ENCODE data around the gene CD22.
"Not testable (repeated sequence)": the region's sequence is repeated elsewhere in the genome, so short reads cannot be mapped to it uniquely, and the experiment has no call there.

CD22 gene

GRCh38 chr19:35352448-35353304, 23.7 kb downstream of the CD22 start:
- peaks cover 27% of the 10 kb centered on the region for H3K27me3 ChIP-seq (ENCODE audit: insufficient read depth, low read length)
- no peak overlapping the region for H2AFZ ChIP-seq (ENCODE audit: low read depth, low read length)
- no peak overlapping the region for H3K4me3 ChIP-seq (ENCODE audit: low read length)
- no peaks in the 10 kb centered on the region for H3K4me1 ChIP-seq (ENCODE audit: insufficient read depth, low read length)
- no peaks in the 10 kb centered on the region for H3K36me3 ChIP-seq (ENCODE audit: insufficient read depth, low read length)
- peaks cover 2% of the 10 kb centered on the region for H3K9me3 ChIP-seq (ENCODE audit: low read length)

GRCh38 chr19:35353635-35354034, 24.6 kb downstream of the CD22 start:
- Histone ChIP-seq H3K4me3 (ENCODE audit: low read length) (no peak overlapping the region), H3K9me3 (ENCODE audit: low read length) (peaks cover 2% of the 10 kb centered on the region)

DNA sequence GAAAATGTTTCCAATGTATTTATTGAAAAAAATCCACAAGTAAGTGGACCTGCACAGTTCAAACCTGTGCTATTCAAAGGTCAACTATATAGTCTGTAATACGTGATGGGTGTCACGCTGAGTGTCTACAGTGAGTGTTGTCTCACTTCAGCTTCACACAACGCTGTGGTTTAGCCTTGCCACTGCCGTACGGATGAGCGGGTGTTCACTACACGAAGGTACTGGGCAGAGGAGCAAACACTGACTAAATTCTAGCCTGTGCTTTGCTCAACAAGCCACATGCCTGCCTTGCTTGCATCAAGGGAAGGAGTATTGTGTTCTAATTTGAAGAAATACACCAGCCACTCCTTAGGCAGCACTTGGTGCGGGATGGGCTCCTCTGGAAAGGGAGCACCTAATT, 25.9 kb downstream of the CD22 start:
- no peak overlapping the region for H3K4me3 ChIP-seq (ENCODE audit: low read length)
- H3K27me3 ChIP-seq (ENCODE audit: insufficient read depth, low read length), result peaks cover 13% of the 10 kb centered on the region
- H2AFZ ChIP-seq (ENCODE audit: low read depth, low read length), result no peak overlapping the region
- no peaks in the 10 kb centered on the region for H3K9me3 ChIP-seq (ENCODE audit: low read length)
- H3K36me3 ChIP-seq (ENCODE audit: insufficient read depth, low read length), result no peaks in the 10 kb centered on the region
- no peaks in the 10 kb centered on the region for H3K4me1 ChIP-seq (ENCODE audit: insufficient read depth, low read length)

More at GRCh38 chr19:35353635-35354034, 24.6 kb downstream of the CD22 start:
- H3K27me3 ChIP-seq (ENCODE audit: insufficient read depth, low read length), result peaks cover 25% of the 10 kb centered on the region
- H3K4me1 ChIP-seq (ENCODE audit: insufficient read depth, low read length), result no peaks in the 10 kb centered on the region
- no peaks in the 10 kb centered on the region for H3K36me3 ChIP-seq (ENCODE audit: insufficient read depth, low read length)
- no peak overlapping the region for H2AFZ ChIP-seq (ENCODE audit: low read depth, low read length)

GRCh38 chr19:35355791-35356460, 26.9 kb downstream of the CD22 start:
- no peaks in the 10 kb centered on the region for H3K9me3 ChIP-seq (ENCODE audit: low read length)
- no peaks in the 10 kb centered on the region for H3K4me1 ChIP-seq (ENCODE audit: insufficient read depth, low read length)
- no peak overlapping the region for H2AFZ ChIP-seq (ENCODE audit: low read depth, low read length)
- H3K36me3 ChIP-seq (ENCODE audit: insufficient read depth, low read length), result no peaks in the 10 kb centered on the region
- peaks cover 8% of the 10 kb centered on the region for H3K27me3 ChIP-seq (ENCODE audit: insufficient read depth, low read length)
- H3K4me3 ChIP-seq (ENCODE audit: low read length), result no peak overlapping the region

DNA sequence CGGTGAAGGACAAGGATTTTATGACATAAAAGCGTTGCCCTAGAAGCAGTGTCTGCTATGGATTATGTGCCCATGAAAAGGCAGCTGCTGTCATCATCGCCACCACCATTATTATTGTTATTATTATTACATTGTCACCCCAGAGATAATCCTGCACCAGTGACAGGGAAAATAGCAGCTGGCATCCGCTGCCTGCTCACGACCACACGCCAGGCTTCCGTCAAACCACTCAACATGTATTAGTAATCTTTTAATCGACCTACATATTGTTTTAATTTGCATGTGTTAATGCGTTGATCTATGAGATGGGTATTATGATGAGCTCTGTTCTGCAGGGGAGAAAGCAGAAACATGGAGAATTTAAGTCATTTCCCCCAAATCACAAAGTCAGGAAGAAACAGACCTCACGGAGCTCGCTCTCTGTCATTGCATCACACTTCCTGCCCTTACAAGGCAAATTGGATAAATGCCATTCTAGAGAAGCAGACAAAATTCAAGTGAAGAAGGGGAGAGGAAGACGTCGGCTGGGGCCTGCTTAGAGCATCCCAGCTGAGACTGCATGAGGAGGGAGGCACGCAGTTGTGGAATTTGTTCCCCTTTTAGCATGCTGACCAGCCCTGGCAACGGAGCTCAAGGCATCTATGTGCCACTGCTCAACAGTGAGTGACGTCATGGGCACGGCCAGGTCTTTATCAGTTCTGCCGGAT, 29.0 kb downstream of the CD22 start, which contains the start of gene FFAR3:
Gene FFAR3, plus strand, starts transcription at position 594 of the 707 bp plus-strand sequence. CDS start 431 bp downstream, outside the sequence.
- H3K36me3 ChIP-seq (ENCODE audit: insufficient read depth, low read length), result no peaks in the 10 kb centered on the region
- H3K4me1 ChIP-seq (ENCODE audit: insufficient read depth, low read length), result no peaks in the 10 kb centered on the region
- H3K27me3 ChIP-seq (ENCODE audit: insufficient read depth, low read length), result peaks cover 5% of the 10 kb centered on the region
- H2AFZ ChIP-seq (ENCODE audit: low read depth, low read length), result no peak within 1 kb of the TSS
- no peaks in the 10 kb centered on the region for H3K9me3 ChIP-seq (ENCODE audit: low read length)
- no peak within 1 kb of the TSS for H3K4me3 ChIP-seq (ENCODE audit: low read length)

DNA sequence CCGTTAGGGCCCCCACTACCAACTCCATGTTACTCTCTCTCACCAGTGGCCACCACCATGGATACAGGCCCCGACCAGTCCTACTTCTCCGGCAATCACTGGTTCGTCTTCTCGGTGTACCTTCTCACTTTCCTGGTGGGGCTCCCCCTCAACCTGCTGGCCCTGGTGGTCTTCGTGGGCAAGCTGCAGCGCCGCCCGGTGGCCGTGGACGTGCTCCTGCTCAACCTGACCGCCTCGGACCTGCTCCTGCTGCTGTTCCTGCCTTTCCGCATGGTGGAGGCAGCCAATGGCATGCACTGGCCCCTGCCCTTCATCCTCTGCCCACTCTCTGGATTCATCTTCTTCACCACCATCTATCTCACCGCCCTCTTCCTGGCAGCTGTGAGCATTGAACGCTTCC, 29.8 kb downstream of the CD22 start:
- not testable (repeated sequence) for H2AFZ ChIP-seq (ENCODE audit: low read depth, low read length); H3K36me3 ChIP-seq (ENCODE audit: insufficient read depth, low read length); H3K27me3 ChIP-seq (ENCODE audit: insufficient read depth, low read length); H3K4me1 ChIP-seq (ENCODE audit: insufficient read depth, low read length); H3K4me3 ChIP-seq (ENCODE audit: low read length); H3K9me3 ChIP-seq (ENCODE audit: low read length)

GRCh38 chr19:35359395-35359794, 30.4 kb downstream of the CD22 start:
- not testable (repeated sequence) for H3K27me3 ChIP-seq (ENCODE audit: insufficient read depth, low read length); H3K36me3 ChIP-seq (ENCODE audit: insufficient read depth, low read length); H3K4me3 ChIP-seq (ENCODE audit: low read length); H3K9me3 ChIP-seq (ENCODE audit: low read length); H3K4me1 ChIP-seq (ENCODE audit: insufficient read depth, low read length); H2AFZ ChIP-seq (ENCODE audit: low read depth, low read length)

GRCh38 chr19:35360081-35360480, 31.1 kb downstream of the CD22 start:
- H3K36me3 ChIP-seq (ENCODE audit: insufficient read depth, low read length); H3K4me1 ChIP-seq (ENCODE audit: insufficient read depth, low read length); H3K9me3 ChIP-seq (ENCODE audit: low read length); H2AFZ ChIP-seq (ENCODE audit: low read depth, low read length); H3K4me3 ChIP-seq (ENCODE audit: low read length); H3K27me3 ChIP-seq (ENCODE audit: insufficient read depth, low read length): not testable (repeated sequence)

DNA sequence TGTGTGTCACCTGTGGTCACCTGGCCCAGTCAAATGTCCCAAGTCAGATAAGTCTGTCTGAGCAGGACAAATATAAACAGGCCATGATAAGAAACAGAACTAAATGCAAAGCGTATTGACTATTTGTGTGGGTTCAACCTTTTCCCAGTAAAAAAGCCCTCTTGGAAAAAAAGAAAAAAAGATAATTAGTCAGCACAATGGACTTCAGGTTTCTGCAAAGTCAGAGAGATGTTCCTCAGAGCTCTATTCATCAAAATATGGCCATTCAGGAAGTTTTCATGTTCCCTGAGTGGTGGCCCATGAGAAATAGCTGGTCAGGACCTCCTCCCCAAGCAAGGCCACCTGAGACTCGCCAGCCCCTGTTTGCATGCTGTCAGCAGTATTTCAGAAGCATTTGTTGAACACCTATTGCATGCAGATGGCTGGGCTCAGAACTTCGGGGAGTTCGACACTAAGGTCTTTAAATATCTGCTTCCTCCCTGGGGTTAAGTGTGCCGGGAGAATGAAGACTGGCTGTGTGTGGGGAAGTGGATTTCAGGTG, 32.0 kb downstream of the CD22 start:
- no peaks in the 10 kb centered on the region for H3K4me1 ChIP-seq (ENCODE audit: insufficient read depth, low read length)
- no peaks in the 10 kb centered on the region for H3K36me3 ChIP-seq (ENCODE audit: insufficient read depth, low read length)
- no peaks in the 10 kb centered on the region for H3K27me3 ChIP-seq (ENCODE audit: insufficient read depth, low read length)
- H2AFZ ChIP-seq (ENCODE audit: low read depth, low read length), result no peak overlapping the region
- H3K4me3 ChIP-seq (ENCODE audit: low read length), result no peak overlapping the region
- H3K9me3 ChIP-seq (ENCODE audit: low read length), result no peaks in the 10 kb centered on the region

GRCh38 chr19:35362261-35363000, 33.4 kb downstream of the CD22 start:
- H3K4me1 ChIP-seq (ENCODE audit: insufficient read depth, low read length), result no peaks in the 10 kb centered on the region
- no peak overlapping the region for H2AFZ ChIP-seq (ENCODE audit: low read depth, low read length)
- no peak overlapping the region for H3K4me3 ChIP-seq (ENCODE audit: low read length)
- H3K27me3 ChIP-seq (ENCODE audit: insufficient read depth, low read length), result no peaks in the 10 kb centered on the region
- H3K9me3 ChIP-seq (ENCODE audit: low read length), result no peaks in the 10 kb centered on the region
- no peaks in the 10 kb centered on the region for H3K36me3 ChIP-seq (ENCODE audit: insufficient read depth, low read length)

GRCh38 chr19:35363001-35363590, 34.1 kb downstream of the CD22 start:
- H3K4me1 ChIP-seq (ENCODE audit: insufficient read depth, low read length), result no peaks in the 10 kb centered on the region
- no peak overlapping the region for H3K4me3 ChIP-seq (ENCODE audit: low read length)
- H3K9me3 ChIP-seq (ENCODE audit: low read length), result no peaks in the 10 kb centered on the region
- H3K36me3 ChIP-seq (ENCODE audit: insufficient read depth, low read length), result no peaks in the 10 kb centered on the region
- no peak overlapping the region for H2AFZ ChIP-seq (ENCODE audit: low read depth, low read length)
- H3K27me3 ChIP-seq (ENCODE audit: insufficient read depth, low read length), result no peaks in the 10 kb centered on the region

DNA sequence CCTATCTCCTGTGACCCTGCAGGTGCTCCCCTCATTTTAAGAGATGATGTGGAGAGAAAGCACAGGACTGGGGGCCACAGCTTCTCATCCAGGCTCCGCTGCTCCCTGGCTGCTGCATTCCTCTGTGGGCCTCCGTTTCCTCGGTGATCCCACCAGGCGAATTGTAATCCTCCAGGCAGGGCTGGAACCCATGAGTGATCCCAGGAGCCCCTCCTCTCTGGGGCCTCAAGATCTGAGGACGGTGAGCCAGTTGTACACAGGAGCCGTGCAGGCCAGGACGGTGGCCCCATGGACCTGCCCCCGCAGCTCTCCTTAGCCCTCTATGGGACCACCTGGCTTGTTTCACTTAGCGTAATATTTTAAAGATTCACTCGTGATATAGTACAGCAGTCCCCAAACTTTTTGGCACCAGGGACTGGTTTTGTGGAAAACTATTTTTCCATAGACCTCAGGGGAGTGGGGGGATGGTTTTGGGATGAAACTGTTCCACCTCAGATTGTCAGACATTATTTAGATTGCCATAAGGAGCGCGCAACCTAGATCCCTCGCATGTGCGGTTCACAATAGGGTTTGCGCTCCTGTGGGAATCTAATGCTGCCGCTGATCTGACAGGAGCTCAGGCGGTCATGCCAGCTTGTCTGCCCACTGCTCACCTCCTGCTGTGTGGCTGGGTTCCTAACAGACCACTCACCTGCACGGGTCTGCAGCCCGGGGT, 34.9 kb downstream of the CD22 start:
- no peaks in the 10 kb centered on the region for H3K9me3 ChIP-seq (ENCODE audit: low read length)
- H3K4me1 ChIP-seq (ENCODE audit: insufficient read depth, low read length), result no peaks in the 10 kb centered on the region
- no peak overlapping the region for H2AFZ ChIP-seq (ENCODE audit: low read depth, low read length)
- H3K36me3 ChIP-seq (ENCODE audit: insufficient read depth, low read length), result no peaks in the 10 kb centered on the region
- no peak overlapping the region for H3K4me3 ChIP-seq (ENCODE audit: low read length)
- no peaks in the 10 kb centered on the region for H3K27me3 ChIP-seq (ENCODE audit: insufficient read depth, low read length)

Measured in neuron (in vitro differentiated cells).